ENCODE data around the gene ACTL7A. TPM values are rescaled to one million over a fixed set of nuclear protein-coding genes. Genes with fewer than 3 reads are reported as not detected.

Gene ACTL7A
- total and polyA plus RNA-seq, 2 of the 13 experiments (the other 11 are each of a cell fraction or from before 2014, with no cell fraction given): not detected

DNA sequence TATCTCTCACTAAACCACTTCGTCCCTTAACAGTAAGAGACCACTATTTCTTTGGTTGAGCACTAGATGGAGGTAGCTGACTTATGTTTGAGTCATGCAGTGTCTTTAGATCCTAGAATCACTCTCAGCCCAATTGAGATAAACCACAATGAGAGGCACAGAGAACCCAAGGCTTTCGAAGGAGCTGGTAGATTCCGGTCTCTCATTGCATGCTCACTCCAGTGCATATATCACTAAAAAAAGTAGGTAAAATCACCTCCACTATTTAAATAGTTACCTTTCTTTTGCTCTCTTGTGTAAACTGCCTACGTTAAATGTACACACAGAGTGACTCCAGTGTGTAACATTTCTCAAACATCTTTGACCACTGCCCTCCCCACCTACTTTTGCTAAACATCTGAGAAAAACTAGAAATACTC, 27.6 kb downstream of the ACTL7A start (continued):
- TF ChIP-seq, protein P1, sequence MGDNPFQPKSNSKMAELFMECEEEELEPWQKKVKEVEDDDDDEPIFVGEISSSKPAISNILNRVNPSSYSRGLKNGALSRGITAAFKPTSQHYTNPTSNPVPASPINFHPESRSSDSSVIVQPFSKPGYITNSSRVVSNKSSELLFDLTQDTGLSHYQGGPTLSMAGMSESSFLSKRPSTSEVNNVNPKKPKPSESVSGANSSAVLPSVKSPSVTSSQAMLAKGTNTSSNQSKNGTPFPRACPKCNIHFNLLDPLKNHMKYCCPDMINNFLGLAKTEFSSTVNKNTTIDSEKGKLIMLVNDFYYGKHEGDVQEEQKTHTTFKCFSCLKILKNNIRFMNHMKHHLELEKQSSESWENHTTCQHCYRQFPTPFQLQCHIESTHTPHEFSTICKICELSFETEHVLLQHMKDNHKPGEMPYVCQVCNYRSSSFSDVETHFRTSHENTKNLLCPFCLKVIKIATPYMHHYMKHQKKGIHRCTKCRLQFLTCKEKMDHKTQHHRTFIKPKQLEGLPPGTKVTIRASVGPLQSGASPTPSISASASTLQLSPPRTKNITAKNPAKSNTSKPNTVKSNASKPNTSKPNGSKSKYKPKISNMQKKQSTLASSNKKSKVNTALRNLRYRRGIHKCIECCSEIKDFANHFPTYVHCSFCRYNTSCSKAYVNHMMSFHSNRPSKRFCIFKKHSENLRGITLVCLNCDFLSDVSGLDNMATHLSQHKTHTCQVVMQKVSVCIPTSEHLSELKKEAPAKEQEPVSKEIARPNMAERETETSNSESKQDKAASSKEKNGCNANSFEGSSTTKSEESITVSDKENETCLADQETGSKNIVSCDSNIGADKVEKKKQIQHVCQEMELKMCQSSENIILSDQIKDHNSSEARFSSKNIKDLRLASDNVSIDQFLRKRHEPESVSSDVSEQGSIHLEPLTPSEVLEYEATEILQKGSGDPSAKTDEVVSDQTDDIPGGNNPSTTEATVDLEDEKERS (CRISPR knock-in tag; IDR thresholded peaks at IDR 0.05): 0 out of 2 replicates have a peak, but pooled peaks have one; percentile 44
- no peak for TF ChIP-seq BCL6 (CRISPR knock-in tag; IDR thresholded peaks at IDR 0.05)
- TF ChIP-seq TP53 (CRISPR knock-in tag; conservative IDR thresholded peaks at IDR 0.05): no peak
- TF ChIP-seq GATAD1 (CRISPR knock-in tag; IDR thresholded peaks at IDR 0.05): no peak
- peak; percentile 79; the same call in 1 of the 2 replicates for TF ChIP-seq NFIC (IDR thresholded peaks at IDR 0.05; ENCODE audit: low read length)
- TF ChIP-seq, protein P2, sequence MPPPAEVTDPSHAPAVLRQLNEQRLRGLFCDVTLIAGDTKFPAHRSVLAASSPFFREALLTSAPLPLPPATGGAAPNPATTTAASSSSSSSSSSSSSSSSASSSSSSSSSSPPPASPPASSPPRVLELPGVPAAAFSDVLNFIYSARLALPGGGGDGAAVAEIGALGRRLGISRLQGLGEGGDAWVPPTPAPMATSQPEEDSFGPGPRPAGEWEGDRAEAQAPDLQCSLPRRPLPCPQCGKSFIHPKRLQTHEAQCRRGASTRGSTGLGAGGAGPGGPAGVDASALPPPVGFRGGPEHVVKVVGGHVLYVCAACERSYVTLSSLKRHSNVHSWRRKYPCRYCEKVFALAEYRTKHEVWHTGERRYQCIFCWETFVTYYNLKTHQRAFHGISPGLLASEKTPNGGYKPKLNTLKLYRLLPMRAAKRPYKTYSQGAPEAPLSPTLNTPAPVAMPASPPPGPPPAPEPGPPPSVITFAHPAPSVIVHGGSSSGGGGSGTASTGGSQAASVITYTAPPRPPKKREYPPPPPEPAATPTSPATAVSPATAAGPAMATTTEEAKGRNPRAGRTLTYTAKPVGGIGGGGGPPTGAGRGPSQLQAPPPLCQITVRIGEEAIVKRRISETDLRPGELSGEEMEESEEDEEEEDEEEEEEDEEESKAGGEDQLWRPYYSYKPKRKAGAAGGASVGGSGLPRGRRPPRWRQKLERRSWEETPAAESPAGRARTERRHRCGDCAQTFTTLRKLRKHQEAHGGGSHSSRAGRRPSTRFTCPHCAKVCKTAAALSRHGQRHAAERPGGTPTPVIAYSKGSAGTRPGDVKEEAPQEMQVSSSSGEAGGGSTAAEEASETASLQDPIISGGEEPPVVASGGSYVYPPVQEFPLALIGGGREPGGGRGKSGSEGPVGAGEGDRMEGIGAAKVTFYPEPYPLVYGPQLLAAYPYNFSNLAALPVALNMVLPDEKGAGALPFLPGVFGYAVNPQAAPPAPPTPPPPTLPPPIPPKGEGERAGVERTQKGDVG (CRISPR knock-in tag; IDR thresholded peaks at IDR 0.05; ENCODE audit: borderline replicate concordance): no peak
- TF ChIP-seq, protein P3, sequence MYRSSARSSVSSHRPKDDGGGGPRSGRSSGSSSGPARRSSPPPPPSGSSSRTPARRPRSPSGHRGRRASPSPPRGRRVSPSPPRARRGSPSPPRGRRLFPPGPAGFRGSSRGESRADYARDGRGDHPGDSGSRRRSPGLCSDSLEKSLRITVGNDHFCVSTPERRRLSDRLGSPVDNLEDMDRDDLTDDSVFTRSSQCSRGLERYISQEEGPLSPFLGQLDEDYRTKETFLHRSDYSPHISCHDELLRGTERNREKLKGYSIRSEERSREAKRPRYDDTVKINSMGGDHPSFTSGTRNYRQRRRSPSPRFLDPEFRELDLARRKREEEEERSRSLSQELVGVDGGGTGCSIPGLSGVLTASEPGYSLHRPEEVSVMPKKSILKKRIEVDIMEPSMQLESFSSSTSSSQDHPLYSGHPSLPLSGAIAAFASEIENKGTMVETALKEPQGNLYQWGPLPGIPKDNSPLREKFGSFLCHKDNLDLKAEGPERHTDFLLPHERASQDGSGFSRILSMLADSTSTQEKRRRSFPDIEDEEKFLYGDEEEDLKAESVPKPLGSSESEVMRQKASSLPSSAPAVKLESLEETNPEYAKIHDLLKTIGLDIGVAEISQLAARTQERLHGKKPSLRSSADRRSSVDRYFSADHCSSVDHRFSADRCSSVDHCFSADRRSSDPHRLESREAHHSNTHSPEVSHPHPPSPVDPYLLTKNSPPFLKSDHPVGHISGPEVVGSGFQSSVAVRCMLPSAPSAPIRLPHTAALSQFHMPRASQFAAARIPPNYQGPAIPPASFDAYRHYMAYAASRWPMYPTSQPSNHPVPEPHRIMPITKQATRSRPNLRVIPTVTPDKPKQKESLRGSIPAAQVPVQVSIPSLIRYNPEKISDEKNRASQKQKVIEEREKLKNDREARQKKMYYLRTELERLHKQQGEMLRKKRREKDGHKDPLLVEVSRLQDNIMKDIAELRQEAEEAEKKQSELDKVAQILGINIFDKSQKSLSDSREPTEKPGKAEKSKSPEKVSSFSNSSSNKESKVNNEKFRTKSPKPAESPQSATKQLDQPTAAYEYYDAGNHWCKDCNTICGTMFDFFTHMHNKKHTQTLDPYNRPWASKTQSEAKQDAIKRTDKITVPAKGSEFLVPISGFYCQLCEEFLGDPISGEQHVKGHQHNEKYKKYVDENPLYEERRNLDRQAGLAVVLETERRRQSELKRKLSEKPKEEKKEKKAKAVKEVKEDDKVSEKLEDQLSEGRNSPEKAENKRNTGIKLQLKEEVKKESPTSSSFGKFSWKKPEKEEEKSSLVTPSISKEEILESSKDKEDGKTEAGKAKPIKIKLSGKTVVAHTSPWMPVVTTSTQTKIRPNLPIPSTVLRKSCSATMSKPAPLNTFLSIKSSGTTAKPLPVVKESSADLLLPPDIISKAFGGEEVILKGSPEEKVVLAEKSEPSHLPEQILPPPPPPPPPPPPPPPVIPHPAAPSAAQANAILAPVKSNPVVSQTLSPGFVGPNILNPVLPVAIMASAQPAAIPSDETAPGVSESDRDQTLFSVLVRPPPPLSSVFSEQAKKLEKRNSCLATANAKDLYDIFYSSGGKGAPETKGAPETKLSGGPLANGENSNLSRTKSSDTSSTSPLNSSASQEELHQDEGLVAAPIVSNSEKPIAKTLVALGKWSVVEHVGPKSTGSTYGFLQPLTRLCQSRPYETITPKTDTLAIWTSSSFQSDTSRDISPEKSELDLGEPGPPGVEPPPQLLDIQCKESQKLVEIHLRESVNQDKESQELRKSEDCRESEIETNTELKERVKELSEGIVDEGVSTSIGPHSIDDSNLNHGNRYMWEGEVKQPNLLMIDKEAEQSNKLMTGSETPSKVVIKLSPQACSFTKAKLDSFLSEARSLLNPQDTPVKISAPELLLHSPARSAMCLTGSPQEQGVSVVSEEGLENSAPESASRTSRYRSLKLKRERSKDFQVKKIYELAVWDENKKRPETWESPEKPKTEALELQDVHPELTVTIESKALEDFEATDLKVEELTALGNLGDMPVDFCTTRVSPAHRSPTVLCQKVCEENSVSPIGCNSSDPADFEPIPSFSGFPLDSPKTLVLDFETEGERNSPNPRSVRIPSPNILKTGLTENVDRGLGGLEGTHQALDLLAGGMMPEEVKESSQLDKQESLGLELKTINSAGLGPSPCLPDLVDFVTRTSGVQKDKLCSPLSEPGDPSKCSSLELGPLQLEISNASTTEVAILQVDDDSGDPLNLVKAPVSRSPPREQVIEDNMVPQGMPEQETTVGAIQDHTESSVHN (CRISPR knock-in tag; IDR thresholded peaks at IDR 0.05): no peak
- no peak for TF ChIP-seq ZNF546 (CRISPR knock-in tag; conservative IDR thresholded peaks at IDR 0.05)
- TF ChIP-seq, protein P4, sequence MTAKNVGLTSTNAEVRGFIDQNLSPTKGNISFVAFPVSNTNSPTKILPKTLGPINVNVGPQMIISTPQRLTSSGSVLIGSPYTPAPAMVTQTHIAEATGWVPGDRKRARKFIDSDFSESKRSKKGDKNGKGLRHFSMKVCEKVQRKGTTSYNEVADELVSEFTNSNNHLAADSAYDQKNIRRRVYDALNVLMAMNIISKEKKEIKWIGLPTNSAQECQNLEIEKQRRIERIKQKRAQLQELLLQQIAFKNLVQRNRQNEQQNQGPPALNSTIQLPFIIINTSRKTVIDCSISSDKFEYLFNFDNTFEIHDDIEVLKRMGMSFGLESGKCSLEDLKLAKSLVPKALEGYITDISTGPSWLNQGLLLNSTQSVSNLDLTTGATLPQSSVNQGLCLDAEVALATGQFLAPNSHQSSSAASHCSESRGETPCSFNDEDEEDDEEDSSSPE (CRISPR knock-in tag; IDR thresholded peaks at IDR 0.05): no peak
- TF ChIP-seq ZNF761 (CRISPR knock-in tag; conservative IDR thresholded peaks at IDR 0.05): no peak
- no peak for TF ChIP-seq RFX1 (IDR thresholded peaks at IDR 0.05)
- peak; percentile 12; the same call in 1 of the 2 replicates for TF ChIP-seq HNF4G (IDR thresholded peaks at IDR 0.05; ENCODE audit: borderline replicate concordance, low read depth, low read length)
- TF ChIP-seq HNF4G (CRISPR knock-in tag; IDR thresholded peaks at IDR 0.05; ENCODE audit: borderline replicate concordance, low read depth): no peak
- no peak for TF ChIP-seq GLI4 (CRISPR knock-in tag; IDR thresholded peaks at IDR 0.05; ENCODE audit: borderline replicate concordance)

All from HepG2 (cell line).